NCI-H526 (cell line): ENCODE measurements around the gene TOP3A.
A peak's percentile ranks its signal among the peaks of the same experiment; 100 is the strongest.

Experiments
- DNase-seq, 2 experiments: peaks; one replicate each; lab custom pipeline; 2025; lab: John Stamatoyannopoulos, UW

TOP3A gene

DNA sequence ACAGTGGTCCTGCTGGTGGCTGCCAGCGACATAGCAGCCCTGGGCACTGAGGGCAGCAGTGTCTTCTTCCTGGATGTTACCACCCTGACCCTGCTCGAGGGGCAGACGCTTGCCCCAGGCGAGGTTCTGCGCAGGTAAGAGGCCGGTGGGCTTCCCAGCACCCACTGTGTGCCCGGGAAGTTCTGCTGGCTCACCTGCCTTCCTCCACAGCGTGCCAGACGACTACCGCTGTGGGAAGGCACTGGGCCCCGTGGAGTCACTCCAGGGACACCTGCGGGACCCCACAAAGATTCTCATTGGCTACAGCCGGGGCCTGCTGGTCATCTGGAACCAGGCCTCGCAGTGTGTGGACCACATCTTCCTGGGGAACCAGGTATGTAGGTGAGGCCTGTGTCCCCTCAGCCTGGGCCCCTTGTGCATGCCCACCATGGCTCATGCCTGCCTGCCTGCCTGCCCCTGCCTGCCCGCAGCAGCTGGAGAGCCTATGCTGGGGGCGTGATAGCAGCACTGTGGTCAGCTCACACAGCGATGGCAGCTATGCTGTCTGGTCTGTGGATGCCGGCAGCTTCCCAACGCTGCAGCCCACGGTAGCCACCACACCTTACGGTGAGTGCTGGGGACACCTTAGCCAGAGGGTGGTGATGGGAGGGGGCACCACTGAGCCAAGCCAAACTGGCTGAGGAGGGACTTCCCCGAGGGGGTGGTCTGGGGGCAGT, 80.8 kb downstream of the TOP3A start:
- DNase-seq, result no peak

DNA sequence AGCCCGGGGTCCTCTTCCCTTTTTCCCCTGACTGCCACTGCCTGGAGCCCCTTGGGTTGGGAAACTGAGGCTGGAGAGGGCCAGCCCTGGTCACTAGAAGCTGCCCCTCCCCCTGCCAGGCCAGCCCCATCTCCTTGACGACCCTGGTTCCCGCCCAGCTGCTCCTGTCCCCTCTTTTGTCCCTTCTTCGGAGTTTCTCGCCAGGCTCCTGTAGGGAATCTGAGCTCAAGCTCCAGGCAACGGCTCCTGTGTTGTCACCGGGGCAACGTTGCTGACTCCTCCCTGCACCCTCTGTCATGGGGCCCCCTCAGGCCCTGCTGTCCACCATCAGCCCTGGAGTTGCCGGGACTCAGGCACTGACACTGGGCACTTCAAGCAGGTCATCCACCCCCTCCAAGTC, 83.6 kb downstream of the TOP3A start:
- DNase-seq, result no peak

DNA sequence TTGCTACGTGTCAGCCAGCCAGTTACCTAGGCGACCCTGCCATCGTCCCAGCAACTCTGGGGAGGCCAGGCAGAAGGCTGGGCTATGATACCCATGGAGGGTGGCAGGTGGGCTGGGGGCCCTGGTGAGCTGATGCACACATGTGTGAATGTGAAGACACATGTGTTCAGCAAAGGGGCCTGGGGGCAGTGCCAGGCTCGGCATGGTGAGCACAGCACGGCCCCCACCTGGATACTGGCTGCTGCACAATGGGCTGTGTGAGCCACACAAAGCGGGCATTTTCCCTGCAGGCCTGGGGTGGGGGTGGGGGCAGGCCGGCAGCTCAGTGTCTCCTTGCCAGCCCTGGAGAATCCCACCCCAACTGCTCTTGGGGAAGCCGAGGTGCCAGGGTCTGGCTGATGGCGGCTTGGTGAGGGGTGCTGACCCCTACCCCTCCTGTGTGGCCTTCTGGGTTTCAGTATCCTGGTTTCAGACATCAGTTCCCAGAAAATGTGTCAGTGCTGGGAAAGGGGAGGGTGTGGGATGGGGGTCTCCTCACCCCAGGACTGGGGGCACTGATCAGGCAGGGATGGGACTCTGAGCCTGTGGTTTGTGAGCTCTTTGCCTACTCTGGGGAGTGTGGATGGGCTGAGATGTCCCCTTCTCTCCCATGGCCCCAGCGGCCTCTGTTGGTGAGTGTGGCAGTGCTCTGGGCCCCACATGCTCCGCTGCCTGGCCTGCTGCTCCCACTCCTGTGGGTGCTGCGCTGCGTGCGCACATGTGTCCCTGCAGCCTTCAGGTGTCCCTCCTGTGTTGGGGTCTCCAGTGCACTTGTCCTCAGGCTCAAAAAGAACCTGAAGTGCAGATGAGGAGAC, 84.3 kb downstream of the TOP3A start:
- DNase-seq, result no peak

DNA sequence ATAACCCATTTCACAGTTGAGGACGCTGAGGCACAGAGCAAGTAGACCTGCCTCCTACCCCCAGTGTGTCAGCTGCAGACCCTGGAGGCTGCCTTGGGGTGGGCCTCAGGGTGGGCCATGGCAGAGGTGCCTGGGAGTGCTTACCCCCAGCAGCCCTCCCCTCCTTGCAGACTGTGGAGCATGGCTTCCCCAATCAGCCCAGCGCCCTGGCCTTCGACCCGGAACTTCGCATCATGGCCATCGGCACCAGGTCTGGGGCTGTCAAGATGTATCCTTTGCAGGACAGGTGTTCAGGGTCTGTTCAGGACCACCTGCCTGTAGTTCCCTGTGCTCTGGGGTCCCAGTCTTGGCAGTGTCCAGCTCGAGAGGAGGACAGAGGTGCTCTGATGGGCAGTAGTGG, 85.0 kb downstream of the TOP3A start:
- DNase-seq, result no peak

DNA sequence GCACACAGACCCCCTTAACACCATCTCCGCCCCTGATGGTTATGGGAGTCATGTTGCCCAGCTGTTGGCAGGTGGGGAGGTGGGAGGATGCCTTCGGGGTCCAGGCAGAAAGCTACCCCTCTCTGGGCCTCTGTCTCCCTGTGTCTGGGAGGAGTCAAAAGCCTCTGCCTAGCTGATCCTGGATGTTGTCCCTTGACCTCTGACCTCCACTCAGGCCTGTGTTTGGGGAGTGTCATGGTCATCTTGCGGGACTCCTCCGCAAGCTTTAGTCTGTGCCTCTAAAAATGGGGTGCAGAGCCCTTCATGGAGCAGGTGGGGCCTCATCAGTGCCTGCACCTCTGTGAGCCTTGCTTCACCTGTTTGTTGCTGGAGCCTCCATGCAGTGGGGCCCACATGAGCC, 85.5 kb downstream of the TOP3A start:
- DNase-seq, result no peak

DNA sequence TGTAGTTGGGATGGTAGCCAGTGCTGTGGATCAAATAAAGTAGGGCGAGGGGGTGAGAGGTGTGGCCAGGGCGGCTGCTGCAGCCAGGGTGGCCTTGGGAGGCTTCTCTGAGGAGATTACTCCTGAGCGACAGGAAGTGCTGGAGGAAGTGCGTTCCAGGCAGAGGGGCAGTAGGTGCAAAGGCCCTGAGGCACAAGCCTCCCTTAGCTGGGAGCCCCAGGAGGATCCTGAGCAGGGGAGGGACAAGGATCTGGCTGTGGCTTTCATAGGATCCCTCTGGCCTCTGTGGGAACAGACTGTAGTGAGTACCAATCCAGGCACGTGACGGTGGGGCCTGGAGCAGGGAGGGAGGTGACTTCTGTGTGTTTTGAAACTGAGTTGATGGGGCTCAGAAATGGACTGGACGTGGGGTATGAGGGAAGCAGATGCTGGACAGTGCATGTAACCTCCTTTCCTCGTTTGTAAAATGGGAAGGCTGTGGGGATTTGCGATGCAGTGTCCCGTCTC, 86.6 kb downstream of the TOP3A start:
- no peak for DNase-seq

DNA sequence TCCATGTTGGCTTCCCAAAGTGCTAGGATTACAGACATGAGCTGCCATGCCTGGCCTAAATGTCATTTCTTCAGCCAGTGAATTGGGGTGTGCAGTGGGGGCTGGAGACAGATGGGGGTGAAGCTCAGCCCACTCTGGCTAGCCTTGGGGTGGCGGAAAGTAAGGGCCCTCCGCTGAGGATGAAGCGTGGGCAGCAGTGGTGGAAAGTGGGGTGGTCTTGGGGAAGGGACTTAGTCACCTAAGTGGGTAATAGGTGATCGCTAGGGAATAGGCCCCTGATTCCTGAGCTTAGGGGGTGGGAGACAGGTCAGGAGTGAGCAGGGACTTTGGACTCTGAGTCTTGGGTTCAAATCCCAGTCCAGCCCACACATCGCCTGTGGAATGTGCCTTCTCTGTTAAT, 87.2 kb downstream of the TOP3A start:
- DNase-seq, result no peak

DNA sequence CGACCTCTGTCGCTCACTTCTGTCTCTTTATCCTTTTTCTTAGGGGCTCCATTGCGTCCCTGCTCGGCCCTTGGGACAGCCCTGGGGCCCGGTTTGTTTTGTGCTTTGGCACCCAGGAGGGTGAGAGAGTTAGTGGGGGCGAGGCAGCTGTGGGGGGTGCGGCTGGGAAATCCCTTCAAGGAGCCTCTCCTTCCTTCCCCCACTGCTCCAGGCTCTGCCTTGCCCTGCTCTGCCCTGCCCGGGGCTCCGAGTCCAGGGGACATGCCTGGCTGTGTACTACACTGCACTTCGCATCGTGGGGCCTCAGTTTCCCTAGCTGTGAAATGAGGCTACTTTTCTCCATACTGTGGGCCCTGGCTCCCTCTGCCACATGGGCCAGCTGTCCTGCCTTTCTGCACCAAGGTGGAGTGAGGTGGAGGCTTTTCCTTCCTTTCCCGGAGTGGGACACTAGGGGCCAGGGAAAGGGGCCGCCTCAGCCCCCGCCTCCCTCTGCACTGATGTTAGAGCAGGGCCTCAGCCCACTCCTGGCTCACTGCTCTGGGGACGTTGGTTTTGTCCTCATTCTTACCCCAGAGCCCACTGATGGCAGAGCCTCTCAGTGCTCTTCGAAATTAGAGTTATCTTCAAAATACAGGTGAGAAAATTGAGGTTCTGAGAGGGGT, 88.4 kb downstream of the TOP3A start:
- no peak for DNase-seq

DNA sequence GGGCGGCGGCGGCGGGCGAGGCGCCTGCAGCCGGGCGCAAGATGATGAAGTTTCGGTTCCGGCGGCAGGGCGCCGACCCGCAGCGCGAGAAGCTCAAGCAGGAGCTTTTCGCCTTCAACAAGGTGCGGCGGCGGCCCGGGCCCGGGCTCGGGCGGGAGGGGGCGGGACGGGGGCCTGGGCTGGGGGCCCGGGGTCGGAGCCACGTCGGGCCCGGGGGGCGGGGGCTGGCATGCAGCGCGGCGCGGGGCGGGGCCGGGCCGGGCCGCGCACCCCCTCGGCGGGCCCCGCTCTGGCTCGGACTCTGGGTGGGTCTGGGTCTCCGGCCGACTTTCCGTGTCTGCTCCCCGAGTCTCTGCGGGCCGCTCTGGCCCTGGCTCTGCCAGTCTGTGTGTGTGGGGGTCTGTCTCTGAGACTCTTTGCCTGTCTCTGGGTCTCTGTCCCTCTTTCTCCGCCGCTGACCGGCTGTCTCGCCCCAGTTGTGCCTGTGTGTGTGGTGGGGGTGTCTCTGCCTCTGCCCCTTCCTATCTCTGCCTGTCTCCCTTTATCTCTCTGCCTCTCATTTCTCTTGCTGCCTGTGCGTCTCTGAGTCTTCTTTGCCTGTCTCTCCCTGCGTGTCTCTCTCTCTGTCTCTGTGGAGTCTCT, 89.0 kb downstream of the TOP3A start:
- DNase-seq, result peak in 1 of 2 experiments; percentile 41

DNA sequence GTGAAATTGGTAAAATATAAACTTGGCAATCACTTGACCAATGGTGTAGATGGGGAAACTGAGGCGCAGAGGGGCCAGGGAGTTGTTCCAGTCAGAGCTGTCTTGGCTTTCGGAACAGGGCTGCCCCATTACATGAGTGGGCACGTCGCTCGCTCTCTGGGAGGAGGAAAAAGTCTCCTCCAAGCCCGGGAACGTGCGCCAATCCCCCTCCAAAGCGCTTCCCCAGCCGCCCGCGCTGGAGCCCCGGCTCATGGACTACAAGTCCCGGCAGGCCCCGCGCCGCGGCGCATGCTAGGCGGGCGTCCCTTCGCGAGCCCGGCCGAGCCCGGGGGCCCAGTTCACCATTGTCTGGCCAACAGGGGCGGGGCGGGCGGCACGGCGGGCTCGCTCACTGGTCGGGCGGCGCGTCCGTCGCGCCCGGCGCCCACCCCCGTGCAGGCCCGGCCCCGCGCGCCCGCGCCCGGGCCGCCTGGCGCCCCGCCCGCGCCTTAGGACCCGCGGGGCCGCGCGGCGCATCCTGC, 89.6 kb downstream of the TOP3A start, which contains the start of gene LLGL1:
LLGL1 (plus strand) TSS at position 515 of the 521 bp plus-strand sequence. CDS start 48 bp downstream, outside the sequence.
- peak; percentile 70 to 95 for DNase-seq

DNA sequence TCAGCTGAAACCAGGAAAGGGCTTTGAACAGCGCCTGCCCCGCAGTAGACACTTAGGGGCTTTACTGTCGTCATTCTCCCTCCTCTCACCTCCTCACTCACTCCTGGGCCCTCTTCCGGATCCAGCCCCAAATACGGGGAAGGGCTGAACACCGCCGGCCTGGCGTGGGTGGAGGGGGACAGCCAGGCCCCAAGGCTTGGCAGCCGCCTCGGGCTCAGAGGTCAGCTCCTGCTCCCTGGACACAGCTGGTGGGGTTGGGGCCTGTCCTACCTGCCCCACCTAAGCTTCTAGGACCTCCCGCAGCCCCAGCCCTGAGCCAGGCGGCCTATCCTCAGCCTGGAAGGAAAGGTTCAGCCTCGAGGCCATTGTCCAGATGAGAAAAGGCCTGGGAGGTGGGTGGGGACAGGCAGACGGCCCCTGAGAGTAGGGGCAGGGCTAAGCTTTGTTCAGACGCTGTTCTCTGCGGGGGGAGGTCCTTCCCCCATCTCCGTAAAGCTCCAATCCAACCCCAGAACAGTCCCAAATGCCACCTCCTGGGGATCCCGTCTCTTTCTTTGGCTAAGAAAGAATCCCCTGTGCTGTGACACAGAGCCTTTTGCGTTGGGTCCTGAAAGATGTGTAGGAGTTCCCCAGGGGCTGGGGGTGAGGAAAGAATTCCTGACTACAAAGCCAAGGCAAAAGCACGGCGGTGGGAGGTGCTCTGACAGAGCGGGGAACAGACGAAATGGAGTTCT, 90.2 kb downstream of the TOP3A start:
- DNase-seq, result no peak

DNA sequence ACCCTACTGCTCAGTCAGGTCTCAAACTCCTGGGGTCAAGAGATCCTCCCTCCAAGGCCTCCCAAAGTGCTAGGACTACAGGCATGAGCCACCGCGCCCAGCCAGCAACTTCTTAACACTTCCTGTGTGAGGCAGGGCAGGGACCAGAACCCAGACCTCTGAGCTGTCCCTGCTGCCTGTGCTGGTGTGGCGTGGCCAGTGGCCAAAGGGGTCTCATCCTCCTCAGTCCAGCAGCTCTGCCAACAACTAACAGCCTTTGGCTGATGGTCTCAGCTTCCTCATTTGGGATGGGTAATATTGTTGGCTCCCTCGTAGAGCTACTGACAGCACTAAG, 90.8 kb downstream of the TOP3A start:
- no peak for DNase-seq
